OCI-LY3 (cell line): ENCODE data around the gene SEMG2.

Experiments
- H2AFZ ChIP-seq: fragments of 200-600, 300-600 bp; shearing (Covaris generic); 2 replicates; pipeline ENCODE4 v1.6.0; 2014; ENCODE audit warnings: antibody characterized with exemption, low read depth, low read length
- H3K27ac ChIP-seq: fragments of 200-600, 300-600 bp; sonication (generic); 2 replicates; pipeline ENCODE4 v1.5.1; 2014; ENCODE audit warnings: mild to moderate bottlenecking, low read length, moderate library complexity, mixed read lengths
- H3K27me3 ChIP-seq: fragments of 200-600, 300-600 bp; sonication (generic); 2 replicates; pipeline ENCODE4 v1.6.1; 2014; ENCODE audit warnings: low read depth, low read length, mixed read lengths
- H3K36me3 ChIP-seq: fragments of 200-600, 300-600 bp; sonication (generic); replicated peaks from 2 replicates; pipeline ENCODE3; 2014; ENCODE audit warnings: low read depth, low read length, mixed read lengths
- H3K4me1 ChIP-seq: fragments of 300-600, 200-600 bp; sonication (generic); 2 replicates; pipeline ENCODE4 v1.6.1; 2014; ENCODE audit warnings: low read length, mixed read lengths
- H3K4me2 ChIP-seq: fragments of 200-600, 300-600 bp; sonication (generic); 2 replicates; pipeline ENCODE4 v1.6.1; 2014; ENCODE audit warnings: low read length, mixed read lengths
- H3K4me3 ChIP-seq: fragments of 300-600, 200-600 bp; sonication (generic); 2 replicates; pipeline ENCODE4 v1.5.1; 2014; ENCODE audit warnings: antibody characterized with exemption, mild to moderate bottlenecking, low read length, moderate library complexity
- H3K79me2 ChIP-seq: fragments of 300-600, 200-600 bp; shearing (Covaris generic); 2 replicates; pipeline ENCODE4 v1.6.1; 2014; ENCODE audit warnings: mild to moderate bottlenecking, low read length, mixed read lengths
- H3K9ac ChIP-seq: fragments of 300-600, 200-600 bp; shearing (Covaris generic); 2 replicates; pipeline ENCODE4 v1.6.0; 2014; ENCODE audit warnings: mild to moderate bottlenecking, low read length, moderate library complexity
- H3K9me3 ChIP-seq: fragments of 200-600, 300-600 bp; shearing (Covaris generic); 2 replicates; pipeline ENCODE4 v1.6.1; 2014; ENCODE audit warnings: low read length, mixed read lengths; ENCODE audit not compliant: insufficient read depth
- H4K20me1 ChIP-seq: fragments of 200-600, 300-600 bp; sonication (generic); 2 replicates; pipeline ENCODE4 v1.6.1; 2016; ENCODE audit warnings: low read length, mixed read lengths; ENCODE audit not compliant: insufficient read depth
- EZH2phosphoT487 ChIP-seq: fragments of 200-600 bp; shearing (Covaris generic); IDR thresholded peaks from 2 replicates; pipeline ENCODE4 v1.6.1; 2018; ENCODE audit warnings: antibody characterized with exemption, mixed run types, low read depth
- TF ChIP-seq, protein P1 (sequence below): fragments of 200-600, 300-600 bp; sonication (generic); IDR thresholded peaks from 2 replicates; pipeline ENCODE4 v1.5.1; 2014; ENCODE audit warnings: antibody characterized with exemption, low read length, low read depth

Gene SEMG2

DNA sequence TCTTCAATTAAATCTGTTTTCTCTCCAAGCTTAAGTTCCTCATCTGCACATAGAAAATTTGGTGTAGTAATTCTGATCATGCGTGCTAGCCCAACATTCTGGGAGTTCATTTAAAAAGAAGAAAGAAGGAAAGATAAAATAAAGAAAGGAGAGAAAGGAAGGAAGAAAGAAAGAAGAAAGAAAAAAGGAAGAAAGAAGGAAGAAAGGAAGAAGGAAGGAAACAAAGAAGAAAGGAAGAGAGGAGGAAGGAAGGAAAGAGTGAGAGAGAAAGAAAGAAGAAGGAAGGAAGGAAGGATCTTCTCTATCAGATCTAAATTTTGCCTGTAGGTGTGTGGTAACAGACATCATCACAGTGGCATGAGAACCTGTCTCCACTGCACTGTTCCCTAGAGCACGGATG lies 17.0 kb downstream of the SEMG2 start:
- H3K27me3 ChIP-seq = peaks cover 58% of the 10 kb centered on the region
- no peak overlapping the region for H3K4me3 ChIP-seq
- H4K20me1 ChIP-seq = no peaks in the 10 kb centered on the region
- no peak overlapping the region for H3K27ac ChIP-seq
- no peaks in the 10 kb centered on the region for H3K79me2 ChIP-seq
- H3K4me2 ChIP-seq = no peak overlapping the region
- H3K36me3 ChIP-seq = no peaks in the 10 kb centered on the region
- no peak overlapping the region for H2AFZ ChIP-seq
- no peaks in the 10 kb centered on the region for H3K4me1 ChIP-seq
- no peak for TF ChIP-seq EZH2phosphoT487
- TF ChIP-seq, protein P1, sequence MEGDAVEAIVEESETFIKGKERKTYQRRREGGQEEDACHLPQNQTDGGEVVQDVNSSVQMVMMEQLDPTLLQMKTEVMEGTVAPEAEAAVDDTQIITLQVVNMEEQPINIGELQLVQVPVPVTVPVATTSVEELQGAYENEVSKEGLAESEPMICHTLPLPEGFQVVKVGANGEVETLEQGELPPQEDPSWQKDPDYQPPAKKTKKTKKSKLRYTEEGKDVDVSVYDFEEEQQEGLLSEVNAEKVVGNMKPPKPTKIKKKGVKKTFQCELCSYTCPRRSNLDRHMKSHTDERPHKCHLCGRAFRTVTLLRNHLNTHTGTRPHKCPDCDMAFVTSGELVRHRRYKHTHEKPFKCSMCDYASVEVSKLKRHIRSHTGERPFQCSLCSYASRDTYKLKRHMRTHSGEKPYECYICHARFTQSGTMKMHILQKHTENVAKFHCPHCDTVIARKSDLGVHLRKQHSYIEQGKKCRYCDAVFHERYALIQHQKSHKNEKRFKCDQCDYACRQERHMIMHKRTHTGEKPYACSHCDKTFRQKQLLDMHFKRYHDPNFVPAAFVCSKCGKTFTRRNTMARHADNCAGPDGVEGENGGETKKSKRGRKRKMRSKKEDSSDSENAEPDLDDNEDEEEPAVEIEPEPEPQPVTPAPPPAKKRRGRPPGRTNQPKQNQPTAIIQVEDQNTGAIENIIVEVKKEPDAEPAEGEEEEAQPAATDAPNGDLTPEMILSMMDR = no peak
- H3K9ac ChIP-seq = no peak overlapping the region
- peaks cover 6% of the 10 kb centered on the region; the same call in 1 of the 2 replicates for H3K9me3 ChIP-seq

DNA sequence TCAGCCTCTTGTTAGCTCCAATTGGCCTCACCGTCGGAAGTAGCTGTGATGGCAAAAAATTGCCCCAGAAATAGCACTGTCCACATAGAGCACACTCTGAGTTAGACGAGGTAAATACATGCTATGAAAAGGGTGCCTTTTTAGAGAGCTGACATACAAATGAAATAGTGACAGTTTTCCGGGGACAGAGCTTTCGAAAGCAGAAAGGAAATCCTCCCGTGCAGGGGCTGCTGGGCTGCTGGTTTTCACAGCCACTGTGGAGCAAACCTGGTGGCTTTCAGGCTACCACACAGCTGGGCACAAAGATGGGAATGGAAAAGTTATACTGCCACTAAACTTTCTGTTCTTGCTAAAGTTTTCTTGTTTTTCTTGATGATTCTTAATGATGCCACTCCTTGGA lies 24.9 kb downstream of the SEMG2 start:
- Histone ChIP-seq H2AFZ (no peak overlapping the region), H3K79me2 (no peaks in the 10 kb centered on the region), H3K4me2 (no peak overlapping the region), H3K27ac (no peak overlapping the region), H3K27me3 (peaks cover 92% of the 10 kb centered on the region), H3K4me3 (no peak overlapping the region), H3K9ac (no peak overlapping the region), H3K9me3 (no peaks in the 10 kb centered on the region), H4K20me1 (no peaks in the 10 kb centered on the region), H3K36me3 (no peaks in the 10 kb centered on the region), H3K4me1 (no peaks in the 10 kb centered on the region)
- TF ChIP-seq EZH2phosphoT487 = no peak
- TF ChIP-seq, protein P1 = no peak

DNA sequence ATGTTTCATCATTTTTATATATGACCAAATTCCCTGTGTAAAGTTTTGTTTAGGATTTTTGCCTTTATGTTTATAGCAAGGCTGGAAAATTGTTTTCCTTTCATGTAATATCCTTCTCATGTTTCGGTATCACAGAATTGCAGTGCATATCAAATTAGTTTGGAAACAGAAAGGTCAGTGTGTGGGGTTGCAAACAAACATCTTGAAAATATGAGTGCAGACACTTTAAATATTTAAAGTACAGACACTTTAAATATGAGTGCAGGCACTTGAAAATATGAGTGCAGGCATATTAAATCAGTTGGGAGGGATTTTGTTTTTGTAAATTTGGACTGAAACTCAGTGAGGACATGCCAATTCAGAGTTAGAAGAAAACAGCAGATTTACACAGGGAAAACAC lies 26.7 kb downstream of the SEMG2 start:
- H3K79me2 ChIP-seq = no peaks in the 10 kb centered on the region
- no peaks in the 10 kb centered on the region for H3K9me3 ChIP-seq
- H3K9ac ChIP-seq = no peak overlapping the region
- no peaks in the 10 kb centered on the region for H3K4me1 ChIP-seq
- no peaks in the 10 kb centered on the region for H3K36me3 ChIP-seq
- H3K4me3 ChIP-seq = no peak overlapping the region
- H4K20me1 ChIP-seq = no peaks in the 10 kb centered on the region
- TF ChIP-seq, protein P1 = no peak
- no peak for TF ChIP-seq EZH2phosphoT487
- H3K27ac ChIP-seq = no peak overlapping the region
- H2AFZ ChIP-seq = no peak overlapping the region
- no peak overlapping the region for H3K4me2 ChIP-seq
- peaks cover 94% of the 10 kb centered on the region for H3K27me3 ChIP-seq

DNA sequence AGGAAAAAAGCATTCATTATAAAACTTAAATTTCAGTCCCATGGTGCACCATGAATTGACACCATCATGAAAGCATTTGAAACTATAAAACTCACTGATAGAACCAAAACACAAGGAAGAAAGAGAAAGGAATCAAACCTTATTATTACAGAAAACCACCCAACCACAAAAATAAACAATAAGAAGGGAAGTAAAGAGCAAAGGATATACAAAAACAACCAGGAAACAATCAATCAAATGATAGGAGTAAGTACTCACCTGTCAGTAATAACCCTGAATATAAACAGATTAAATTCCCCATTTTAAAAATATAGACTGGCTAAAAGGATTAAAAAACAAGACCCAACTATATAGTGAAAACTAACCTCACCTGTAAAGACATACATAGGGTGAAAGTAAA lies 27.4 kb downstream of the SEMG2 start:
- no peak overlapping the region for H3K9ac ChIP-seq
- no peaks in the 10 kb centered on the region for H3K36me3 ChIP-seq
- no peaks in the 10 kb centered on the region for H3K79me2 ChIP-seq
- TF ChIP-seq, protein P1 = no peak
- TF ChIP-seq EZH2phosphoT487 = no peak
- H3K4me2 ChIP-seq = no peak overlapping the region
- H2AFZ ChIP-seq = no peak overlapping the region
- no peak overlapping the region for H3K4me3 ChIP-seq
- H3K9me3 ChIP-seq = no peaks in the 10 kb centered on the region
- H3K27ac ChIP-seq = no peak overlapping the region
- H4K20me1 ChIP-seq = no peaks in the 10 kb centered on the region
- no peaks in the 10 kb centered on the region for H3K4me1 ChIP-seq
- H3K27me3 ChIP-seq = peaks cover 94% of the 10 kb centered on the region
